HEK293 (cell line): ENCODE data around the gene MRPL17.

ENCODE experiments used
- CTCF ChIA-PET: fragments of 350-600 bp; formaldehyde crosslinking; extraction: SDS; loops from one replicate; lab custom pipeline; 2021; ENCODE audit warnings: antibody characterized with exemption; lab: Yijun Ruan, JAX
- POLR2A ChIA-PET: fragments of 300-600 bp; formaldehyde crosslinking; extraction: SDS; loops from one replicate; lab custom pipeline; 2020; ENCODE audit warnings: antibody characterized with exemption, inconsistent platforms; lab: Yijun Ruan, JAX
- H3K27ac ChIP-seq: fragments of 200-500 bp; sonication (Bioruptor generic); 2 replicates; pipeline ENCODE4 v1.5.1; 2014; ENCODE audit warnings: low read depth, low read length, control low read depth, inconsistent platforms; ENCODE audit errors: extremely low read depth
- H3K36me3 ChIP-seq, 2 experiments: fragments of 200-500 bp in 1 of 2; sonication (Bioruptor generic) in 1 of 2; 1 replicate in 1 of 2; 2 replicates in 1 of 2; pipeline ENCODE4 v1.5.1; 2014 to 2017; ENCODE audit warnings: inconsistent platforms in 2 of 2, low read length in 2 of 2; ENCODE audit not compliant: control insufficient read depth in 2 of 2, insufficient read depth in 1 of 2
- H3K4me1 ChIP-seq: fragments of 200-500 bp; sonication (Bioruptor generic); 2 replicates; pipeline ENCODE4 v1.5.1; 2014; ENCODE audit warnings: mild to moderate bottlenecking, low read length, inconsistent platforms; ENCODE audit not compliant: control insufficient read depth, insufficient read depth
- H3K4me3 ChIP-seq: 2 replicates; pipeline ENCODE4 v1.5.1; 2011; ENCODE audit warnings: low read depth, mild to moderate bottlenecking, control low read depth, low read length, moderate library complexity
- H3K9me3 ChIP-seq: fragments of 200-500 bp; sonication (Bioruptor generic); 2 replicates; pipeline ENCODE4 v1.5.1; 2014; ENCODE audit warnings: low read depth, low read length, inconsistent platforms; ENCODE audit not compliant: control insufficient read depth, insufficient read depth
- EGR2 ChIP-seq: fragments of 450-650 bp; formaldehyde crosslinking; IDR thresholded peaks from 2 replicates; pipeline ENCODE4 v1.5.1; 2016; ENCODE audit warnings: low read depth, missing biosample characterization, missing genetic modification characterization
- FEZF1 ChIP-seq: fragments of 450-650 bp; formaldehyde crosslinking; IDR thresholded peaks from 2 replicates; pipeline ENCODE4 v1.5.1; 2016; ENCODE audit warnings: missing biosample characterization, missing genetic modification characterization
- GLI2 ChIP-seq: fragments of 450-650 bp; formaldehyde crosslinking; IDR thresholded peaks from 2 replicates; pipeline ENCODE4; 2017; ENCODE audit warnings: missing biosample characterization, missing genetic modification characterization, low read depth, borderline replicate concordance
- GLI4 ChIP-seq: fragments of 450-650 bp; formaldehyde crosslinking; IDR thresholded peaks from 2 replicates; pipeline ENCODE4 v1.5.1; 2016; ENCODE audit warnings: missing biosample characterization, missing genetic modification characterization
- HOXC10 ChIP-seq: sonication (generic); formaldehyde crosslinking; IDR thresholded peaks from 2 replicates; pipeline ENCODE4 v1.8.1; 2023; ENCODE audit warnings: mild to moderate bottlenecking, missing genetic modification reagents
- KLF8 ChIP-seq: fragments of 450-650 bp; formaldehyde crosslinking; IDR thresholded peaks from 2 replicates; pipeline ENCODE4 v1.5.1; 2016; ENCODE audit warnings: missing biosample characterization, missing genetic modification characterization
- MYNN ChIP-seq: fragments of 450-650 bp; formaldehyde crosslinking; IDR thresholded peaks from 2 replicates; pipeline ENCODE4 v1.5.1; 2016; ENCODE audit warnings: missing biosample characterization, missing genetic modification characterization, borderline replicate concordance
- SP2 ChIP-seq: fragments of 450-650 bp; formaldehyde crosslinking; IDR thresholded peaks from 2 replicates; pipeline ENCODE4 v1.5.1; 2016; ENCODE audit warnings: missing biosample characterization, missing genetic modification characterization
- TRIM28 ChIP-seq: IDR thresholded peaks from 2 replicates; pipeline ENCODE4 v1.6.1; 2011; ENCODE audit warnings: low read length, control low read depth, borderline replicate concordance
- ZBTB48 ChIP-seq: fragments of 450-650 bp; formaldehyde crosslinking; IDR thresholded peaks from 2 replicates; pipeline ENCODE4 v1.5.1; 2016; ENCODE audit warnings: missing biosample characterization, missing genetic modification characterization
- ZFHX2 ChIP-seq: fragments of 450-650 bp; formaldehyde crosslinking; conservative IDR thresholded peaks from 2 replicates; pipeline ENCODE4 v1.5.1; 2016; ENCODE audit warnings: missing biosample characterization, missing genetic modification characterization
- ZFP69B ChIP-seq: fragments of 450-650 bp; formaldehyde crosslinking; IDR thresholded peaks from 2 replicates; pipeline ENCODE4 v1.5.1; 2016; ENCODE audit warnings: missing biosample characterization, missing genetic modification characterization
- ZNF184 ChIP-seq: fragments of 450-650 bp; IDR thresholded peaks from 2 replicates; pipeline ENCODE4 v1.5.1; 2018; ENCODE audit warnings: missing biosample characterization, mild to moderate bottlenecking, missing genetic modification characterization
- ZNF214 ChIP-seq: fragments of 450-650 bp; formaldehyde crosslinking; IDR thresholded peaks from 2 replicates; pipeline ENCODE4 v1.5.1; 2017; ENCODE audit warnings: missing biosample characterization, mild to moderate bottlenecking, missing genetic modification characterization, borderline replicate concordance
- ZNF23 ChIP-seq: fragments of 450-650 bp; formaldehyde crosslinking; IDR thresholded peaks from 2 replicates; pipeline ENCODE4 v1.5.1; 2016; ENCODE audit warnings: missing biosample characterization, missing genetic modification characterization, borderline replicate concordance
- ZNF26 ChIP-seq: fragments of 450-650 bp; formaldehyde crosslinking; IDR thresholded peaks from 2 replicates; pipeline ENCODE4 v1.5.1; 2016; ENCODE audit warnings: missing biosample characterization, missing genetic modification characterization
- ZNF324 ChIP-seq: fragments of 450-650 bp; formaldehyde crosslinking; IDR thresholded peaks from 2 replicates; pipeline ENCODE4 v1.5.1; 2016; ENCODE audit warnings: missing biosample characterization, missing genetic modification characterization
- ZNF350 ChIP-seq: fragments of 450-650 bp; formaldehyde crosslinking; IDR thresholded peaks from 2 replicates; pipeline ENCODE4 v1.5.0; 2017; ENCODE audit warnings: missing biosample characterization, mild to moderate bottlenecking, missing genetic modification characterization
- ZNF571 ChIP-seq: fragments of 450-650 bp; formaldehyde crosslinking; IDR thresholded peaks from 2 replicates; pipeline ENCODE4 v1.5.0; 2017; ENCODE audit warnings: missing biosample characterization, missing genetic modification characterization
- ZNF664 ChIP-seq: fragments of 450-650 bp; formaldehyde crosslinking; IDR thresholded peaks from 2 replicates; pipeline ENCODE4 v1.5.1; 2016; ENCODE audit warnings: missing biosample characterization, missing genetic modification characterization
- ZNF677 ChIP-seq: fragments of 450-650 bp; IDR thresholded peaks from 2 replicates; pipeline ENCODE4 v1.5.0; 2018; ENCODE audit warnings: missing biosample characterization, mild to moderate bottlenecking, missing genetic modification characterization, moderate library complexity
- ZNF776 ChIP-seq: fragments of 450-650 bp; formaldehyde crosslinking; IDR thresholded peaks from 2 replicates; pipeline ENCODE4 v1.5.0; 2017; ENCODE audit warnings: missing biosample characterization, missing genetic modification characterization, borderline replicate concordance
- ZNF843 ChIP-seq: fragments of 450-650 bp; formaldehyde crosslinking; IDR thresholded peaks from 2 replicates; pipeline ENCODE4 v1.5.1; 2016; ENCODE audit warnings: missing biosample characterization, missing genetic modification characterization
- ZXDB ChIP-seq: fragments of 450-650 bp; formaldehyde crosslinking; IDR thresholded peaks from 2 replicates; pipeline ENCODE4 v1.5.1; 2016; ENCODE audit warnings: missing biosample characterization, missing genetic modification characterization
- TF ChIP-seq, protein P1 (sequence below): fragments of 450-650 bp; formaldehyde crosslinking; IDR thresholded peaks from 2 replicates; pipeline ENCODE4 v1.5.1; 2016; ENCODE audit warnings: missing biosample characterization, missing genetic modification characterization, borderline replicate concordance
- TF ChIP-seq, protein P2 (sequence below): fragments of 450-650 bp; formaldehyde crosslinking; IDR thresholded peaks from 2 replicates; pipeline ENCODE4 v1.5.1; 2016; ENCODE audit warnings: missing biosample characterization, missing genetic modification characterization

MRPL17 gene

DNA sequence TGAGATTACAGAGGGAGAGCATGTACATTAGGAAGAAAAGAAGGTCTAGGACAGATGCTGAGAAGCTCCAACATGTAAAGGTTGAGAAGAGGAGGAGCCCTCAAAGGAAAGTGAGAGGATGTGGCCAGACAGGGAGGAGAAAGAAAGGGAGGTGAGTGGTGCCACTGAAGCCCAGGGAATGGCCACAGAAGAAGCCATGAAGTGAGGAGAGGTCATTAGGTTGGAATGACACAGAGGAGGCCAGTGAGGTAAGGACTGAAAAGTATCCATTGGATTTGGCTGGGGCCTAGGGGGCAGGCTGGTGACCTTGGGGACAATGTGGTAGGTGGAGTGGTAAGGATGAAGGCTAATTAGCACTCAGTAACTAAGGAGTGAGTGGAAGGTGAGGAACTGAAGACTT, 24.5 kb downstream of the MRPL17 start (continued):
- TF ChIP-seq, protein P1, sequence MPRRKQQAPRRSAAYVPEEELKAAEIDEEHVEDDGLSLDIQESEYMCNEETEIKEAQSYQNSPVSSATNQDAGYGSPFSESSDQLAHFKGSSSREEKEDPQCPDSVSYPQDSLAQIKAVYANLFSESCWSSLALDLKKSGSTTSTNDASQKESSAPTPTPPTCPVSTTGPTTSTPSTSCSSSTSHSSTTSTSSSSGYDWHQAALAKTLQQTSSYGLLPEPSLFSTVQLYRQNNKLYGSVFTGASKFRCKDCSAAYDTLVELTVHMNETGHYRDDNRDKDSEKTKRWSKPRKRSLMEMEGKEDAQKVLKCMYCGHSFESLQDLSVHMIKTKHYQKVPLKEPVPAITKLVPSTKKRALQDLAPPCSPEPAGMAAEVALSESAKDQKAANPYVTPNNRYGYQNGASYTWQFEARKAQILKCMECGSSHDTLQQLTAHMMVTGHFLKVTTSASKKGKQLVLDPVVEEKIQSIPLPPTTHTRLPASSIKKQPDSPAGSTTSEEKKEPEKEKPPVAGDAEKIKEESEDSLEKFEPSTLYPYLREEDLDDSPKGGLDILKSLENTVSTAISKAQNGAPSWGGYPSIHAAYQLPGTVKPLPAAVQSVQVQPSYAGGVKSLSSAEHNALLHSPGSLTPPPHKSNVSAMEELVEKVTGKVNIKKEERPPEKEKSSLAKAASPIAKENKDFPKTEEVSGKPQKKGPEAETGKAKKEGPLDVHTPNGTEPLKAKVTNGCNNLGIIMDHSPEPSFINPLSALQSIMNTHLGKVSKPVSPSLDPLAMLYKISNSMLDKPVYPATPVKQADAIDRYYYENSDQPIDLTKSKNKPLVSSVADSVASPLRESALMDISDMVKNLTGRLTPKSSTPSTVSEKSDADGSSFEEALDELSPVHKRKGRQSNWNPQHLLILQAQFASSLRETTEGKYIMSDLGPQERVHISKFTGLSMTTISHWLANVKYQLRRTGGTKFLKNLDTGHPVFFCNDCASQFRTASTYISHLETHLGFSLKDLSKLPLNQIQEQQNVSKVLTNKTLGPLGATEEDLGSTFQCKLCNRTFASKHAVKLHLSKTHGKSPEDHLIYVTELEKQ (tag by site-specific recombination): no peak

DNA sequence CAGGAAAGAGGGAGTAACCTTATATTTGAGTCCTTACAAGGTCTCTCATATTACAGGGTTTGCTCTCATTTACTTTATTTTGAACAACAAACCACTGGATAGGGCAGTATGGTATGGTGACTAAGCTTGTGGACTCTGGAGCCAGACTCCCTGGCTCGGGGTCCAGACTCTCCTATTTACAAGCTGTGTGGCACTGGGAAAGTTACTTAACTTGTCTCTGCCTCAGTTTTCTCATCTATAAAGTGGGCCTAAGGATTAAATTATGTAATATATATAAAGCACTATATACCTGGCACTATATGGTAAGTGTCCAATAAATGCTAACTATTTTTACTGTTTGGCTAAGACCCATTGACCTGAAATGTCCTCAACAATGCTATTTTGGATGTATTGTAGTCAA, 25.8 kb downstream of the MRPL17 start:
- TF ChIP-seq ZNF324 (tag by site-specific recombination): no peak
- no peak for TF ChIP-seq HOXC10 (CRISPR knock-in tag)
- TF ChIP-seq ZNF664 (tag by site-specific recombination): peak; percentile 79
- no peak for TF ChIP-seq FEZF1
- no peak for TF ChIP-seq SP2 (tag by site-specific recombination)
- TF ChIP-seq, protein P2, sequence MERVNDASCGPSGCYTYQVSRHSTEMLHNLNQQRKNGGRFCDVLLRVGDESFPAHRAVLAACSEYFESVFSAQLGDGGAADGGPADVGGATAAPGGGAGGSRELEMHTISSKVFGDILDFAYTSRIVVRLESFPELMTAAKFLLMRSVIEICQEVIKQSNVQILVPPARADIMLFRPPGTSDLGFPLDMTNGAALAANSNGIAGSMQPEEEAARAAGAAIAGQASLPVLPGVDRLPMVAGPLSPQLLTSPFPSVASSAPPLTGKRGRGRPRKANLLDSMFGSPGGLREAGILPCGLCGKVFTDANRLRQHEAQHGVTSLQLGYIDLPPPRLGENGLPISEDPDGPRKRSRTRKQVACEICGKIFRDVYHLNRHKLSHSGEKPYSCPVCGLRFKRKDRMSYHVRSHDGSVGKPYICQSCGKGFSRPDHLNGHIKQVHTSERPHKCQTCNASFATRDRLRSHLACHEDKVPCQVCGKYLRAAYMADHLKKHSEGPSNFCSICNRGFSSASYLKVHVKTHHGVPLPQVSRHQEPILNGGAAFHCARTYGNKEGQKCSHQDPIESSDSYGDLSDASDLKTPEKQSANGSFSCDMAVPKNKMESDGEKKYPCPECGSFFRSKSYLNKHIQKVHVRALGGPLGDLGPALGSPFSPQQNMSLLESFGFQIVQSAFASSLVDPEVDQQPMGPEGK: no peak
- TF ChIP-seq ZNF184 (tag by site-specific recombination): no peak

GRCh38 chr11:6656936-6657335, 26.2 kb downstream of the MRPL17 start:
- TF ChIP-seq ZXDB (tag by site-specific recombination): no peak
- TF ChIP-seq ZBTB48: no peak
- TF ChIP-seq ZFP69B (tag by site-specific recombination): no peak
- no peak for TF ChIP-seq EGR2 (tag by site-specific recombination)
- no peak for TF ChIP-seq ZNF350
- no peak for TF ChIP-seq ZNF843 (tag by site-specific recombination)
- TF ChIP-seq ZNF571 (tag by site-specific recombination): no peak
- no peak for TF ChIP-seq MYNN (tag by site-specific recombination)
- no peak for TF ChIP-seq GLI2 (tag by site-specific recombination)
- no peak for TF ChIP-seq ZNF26 (tag by site-specific recombination)
- no peak for TF ChIP-seq ZNF184 (tag by site-specific recombination)
- TF ChIP-seq ZFHX2 (tag by site-specific recombination): no peak
- TF ChIP-seq GLI4: no peak
- TF ChIP-seq TRIM28: no peak
- TF ChIP-seq ZNF23: no peak
- no peak for TF ChIP-seq KLF8 (tag by site-specific recombination)
- TF ChIP-seq ZNF677 (tag by site-specific recombination): no peak
- TF ChIP-seq ZNF776 (tag by site-specific recombination): no peak
- no peak for TF ChIP-seq ZNF214 (tag by site-specific recombination)
- Histone ChIP-seq H3K4me3 (no peak overlapping the region), H3K27ac (no peak overlapping the region), H3K9me3 (no peaks in the 10 kb centered on the region), H3K36me3 (no peaks in the 10 kb centered on the region), H3K4me1 (no peaks in the 10 kb centered on the region)
- ChIA-PET POLR2A (interaction anchor here (1.2 kb wide), 1 partner anchor 27 kb away, joined by 3 read pairs; the partner anchor contains the start of gene MRPL17), CTCF (interaction anchor here (0.9 to 2.7 kb wide), 2 partner anchors 9 to 11 kb away, joined by 3 to 13 read pairs; no protein-coding TSS in a partner anchor)

More for the DNA sequence above, 25.8 kb downstream of the MRPL17 start:
- ChIA-PET POLR2A (interaction anchor here (1.2 kb wide), 1 partner anchor 26 kb away, joined by 3 read pairs; the partner anchor contains the start of gene MRPL17), CTCF (interaction anchor here (0.9 to 2.7 kb wide), 2 partner anchors 9 to 11 kb away, joined by 3 to 13 read pairs; no protein-coding TSS in a partner anchor)
- H3K27ac ChIP-seq: no peak overlapping the region
- no peaks in the 10 kb centered on the region for H3K9me3 ChIP-seq
- H3K4me3 ChIP-seq: no peak overlapping the region
- no peaks in the 10 kb centered on the region for H3K4me1 ChIP-seq
- H3K36me3 ChIP-seq: no peaks in the 10 kb centered on the region
